Esophagus squamous epithelium (tissue), 5 donors: ENCODE data around the gene FAM89A. TPM values are rescaled to one million over a fixed set of nuclear protein-coding genes. Genes with fewer than 3 reads are reported as not detected.

ENCODE experiments used
- DNase-seq: peaks from one replicate; lab custom pipeline; 2025; lab: John Stamatoyannopoulos, UW
- H3K27ac ChIP-seq, 4 donors: fragments of 200-600 bp; sonication (generic); one replicate each; pipeline ENCODE4 v1.5.1; 2016 to 2019; ENCODE audit warnings: mild to moderate bottlenecking in 1 of 4
- H3K27me3 ChIP-seq, 4 donors: fragments of 200-600 bp; sonication (generic); 1 replicate in 3 of 4; 2 replicates in 1 of 4; pipeline versions ENCODE4 v1.5.1 to v1.6.0; 2017 to 2021; ENCODE audit warnings: antibody characterized with exemption in 1 of 4
- H3K36me3 ChIP-seq, 3 donors: fragments of 200-600 bp; sonication (generic); one replicate each; pipeline ENCODE4 v1.5.1; 2016 to 2019
- H3K4me1 ChIP-seq, 3 donors: fragments of 200-600 bp; sonication (generic); one replicate each; pipeline ENCODE4 v1.5.1; 2017 to 2019
- H3K4me3 ChIP-seq, 4 donors: fragments of 200-600 bp; sonication (generic); 1 replicate in 3 of 4; 2 replicates in 1 of 4; pipeline ENCODE4 v1.5.1; 2016 to 2019; ENCODE audit warnings: mild to moderate bottlenecking in 2 of 4, moderate library complexity in 1 of 4
- H3K9me3 ChIP-seq, 3 donors: fragments of 200-600 bp; sonication (generic); one replicate each; pipeline ENCODE4 v1.5.1; 2016 to 2019
- CTCF ChIP-seq, 6 experiments: fragments of 450-650 bp in 4 of 6; fragments of 200-600 bp in 2 of 6; sonication (generic) in 2 of 6; IDR thresholded peaks; one replicate each; pipeline ENCODE4 v1.5.1; 2016 to 2019; ENCODE audit warnings: antibody characterized with exemption in 6 of 6, mild to moderate bottlenecking in 4 of 6, moderate library complexity in 4 of 6
- POLR2A ChIP-seq, 4 donors: fragments of 450-650 bp; IDR thresholded peaks; one replicate each; pipeline ENCODE4 v1.6.1; 2017; ENCODE audit warnings: antibody characterized with exemption in 4 of 4, mild to moderate bottlenecking in 4 of 4, moderate library complexity in 3 of 4
- WGBS, 2 donors: methylation state at CpG; one replicate each; pipeline ENCODE4 v1.1.5; 2018; 5-methylcytosine and 5-hydroxymethylcytosine counted together
- intact Hi-C: fragments of 100-400 bp; cut with DNase I; formaldehyde crosslinking; loops from one replicate; pipeline ENCODE4 v1.15.0; 2022
- total RNA-seq, 4 donors: library from RNA; depleted of rRNA; stranded (reverse); fragments of >200 nt; gene quantifications; one replicate each; pipeline ENCODE4 v1.1.0, GENCODE V29; 2016
- donor health status: DM: yes; HTN: yes; CAD: no.

FAM89A gene
- total RNA-seq, 4 donors from 2014 or later, result 5.0 to 24.8 (median 17.1) TPM

GRCh38 chr1:230970432-230970831 lies 69.6 kb downstream of the FAM89A start:
- H3K9me3 ChIP-seq, result no peaks in the 10 kb centered on the region
- no peak overlapping the region for H3K27ac ChIP-seq
- no peaks in the 10 kb centered on the region for H3K36me3 ChIP-seq
- WGBS, 2 donors, result 75 to 78% methylated on average over 4 to 5 of the region's 5 CpGs
- TF ChIP-seq CTCF (IDR thresholded peaks at IDR 0.05), result no peak
- TF ChIP-seq POLR2A (IDR thresholded peaks at IDR 0.05), result no peak
- peaks cover 0 to 5% (median 0%) of the 10 kb centered on the region in 3 donors for H3K4me1 ChIP-seq
- no peak overlapping the region for H3K4me3 ChIP-seq
- no peaks in the 10 kb centered on the region for H3K27me3 ChIP-seq
- intact Hi-C loops, result no loop called here
- no peak for DNase-seq

Other genes starting within 250 kb of the FAM89A start
- gene C1orf198, start 171.7 kb downstream of the FAM89A start, total RNA-seq, result 10 to 100 TPM; 18.5 to 28.8 (median 21.6) TPM
- 10 to 100 TPM in 2 of 4 donors, 1 to 10 TPM in 2; 7.7 to 18.0 (median 11.3) TPM for gene TTC13, start 61.4 kb downstream of the FAM89A start, total RNA-seq
- 10 to 100 TPM; 12.5 to 24.7 (median 23.0) TPM for gene ARV1, start 61.2 kb downstream of the FAM89A start, total RNA-seq
- not detected for gene TRIM67, start 121.8 kb upstream of the FAM89A start, total RNA-seq
- 10 to 100 TPM; 14.9 to 44.0 (median 25.2) TPM for gene GNPAT, start 201.0 kb upstream of the FAM89A start, total RNA-seq